Fibroblast of upper back skin (primary cell): Measurements from ENCODE around the gene TRAPPC1.
"Not testable (repeated sequence)": the region's sequence is repeated elsewhere in the genome, so short reads cannot be mapped to it uniquely, and the experiment has no call there.

Experiments used
- DNase-seq: peaks from one replicate; pipeline ENCODE4 v3.0.0-alpha.2; 2013

Gene TRAPPC1

GRCh38 chr17:7931709-7932482 lies at the start of gene TRAPPC1, which contains the start of gene CNTROB:
TSS of gene TRAPPC1 (minus strand) at chr17:7931946. CDS start at chr17:7931829, 117 bp downstream.
TSS of gene CNTROB (plus strand) at chr17:7932206. CDS start at chr17:7933080, 874 bp downstream.
- peak; percentile 99 for DNase-seq

GRCh38 chr17:7977805-7978204 lies 46.1 kb upstream of the TRAPPC1 start:
- no peak for DNase-seq

GRCh38 chr17:7977039-7977438 lies 45.3 kb upstream of the TRAPPC1 start:
- DNase-seq: no peak

GRCh38 chr17:7974638-7975131 lies 42.9 kb upstream of the TRAPPC1 start:
- DNase-seq: no peak

- DNase-seq: no peak
Observed at GRCh38 chr17:7972131-7972785, 40.5 kb upstream of the TRAPPC1 start.

- DNase-seq: no peak
Observed at GRCh38 chr17:7971651-7972050, 39.9 kb upstream of the TRAPPC1 start.

- DNase-seq: no peak
Observed at GRCh38 chr17:7969433-7969832, 37.7 kb upstream of the TRAPPC1 start.

- DNase-seq: no peak
Observed at GRCh38 chr17:7967751-7968150, 36.0 kb upstream of the TRAPPC1 start.

- no peak for DNase-seq
Observed at GRCh38 chr17:7961421-7961820, 29.7 kb upstream of the TRAPPC1 start.

- DNase-seq: no peak
Observed at GRCh38 chr17:7959503-7960253, 27.9 kb upstream of the TRAPPC1 start.

GRCh38 chr17:7956228-7956965 lies 24.7 kb upstream of the TRAPPC1 start:
- DNase-seq: peak; percentile 65

GRCh38 chr17:7955414-7956227 lies 23.9 kb upstream of the TRAPPC1 start:
- peak; percentile 20 for DNase-seq

GRCh38 chr17:7953266-7953665 lies 21.5 kb upstream of the TRAPPC1 start:
- DNase-seq: not testable (repeated sequence)

- DNase-seq: no peak
Observed at GRCh38 chr17:7951143-7951792, 19.5 kb upstream of the TRAPPC1 start.

- no peak for DNase-seq
Observed at GRCh38 chr17:7950578-7950977, 18.8 kb upstream of the TRAPPC1 start.

GRCh38 chr17:7947651-7948050 lies 15.9 kb upstream of the TRAPPC1 start:
- no peak for DNase-seq

GRCh38 chr17:7946441-7946840 lies 14.7 kb upstream of the TRAPPC1 start:
- no peak for DNase-seq

GRCh38 chr17:7945651-7946050 lies 13.9 kb upstream of the TRAPPC1 start:
- no peak for DNase-seq

GRCh38 chr17:7944326-7944725 lies 12.6 kb upstream of the TRAPPC1 start:
- DNase-seq: no peak

GRCh38 chr17:7943291-7943690 lies 11.5 kb upstream of the TRAPPC1 start:
- no peak for DNase-seq

- no peak for DNase-seq
Observed at GRCh38 chr17:7940743-7941142, 9.0 kb upstream of the TRAPPC1 start.
